ENCODE data around the gene CRYBA2.

Gene CRYBA2

GRCh38 chr2:218956039-218956438 is 37.2 kb downstream of the CRYBA2 start:
- DNase-seq (ENCODE audit: low spot score) = no peak

GRCh38 chr2:218954541-218955300 is 38.5 kb downstream of the CRYBA2 start:
- peak; percentile 65 for DNase-seq (ENCODE audit: low spot score)

GRCh38 chr2:218953366-218953954 is 39.8 kb downstream of the CRYBA2 start:
- no peak for DNase-seq (ENCODE audit: low spot score)

GRCh38 chr2:218952160-218952559 is 41.1 kb downstream of the CRYBA2 start:
- no peak for DNase-seq (ENCODE audit: low spot score)

- no peak for DNase-seq (ENCODE audit: low spot score)
These were observed 46.6 kb downstream of the CRYBA2 start for GRCh38 chr2:218946621-218947020.

GRCh38 chr2:218944759-218945404 is 48.3 kb downstream of the CRYBA2 start:
- DNase-seq (ENCODE audit: low spot score) = no peak

Small RNA genes within 50 kb of the gene (small RNA-seq; reads per million reads assigned to genes)
- gene MIR375 = 1,279 to 10,149 reads per million in 2 experiments

Measured in SK-N-DZ (cell line).